Fibroblast of skin of back (primary cell): ENCODE results near the gene INPP4B.

Source experiments
- DNase-seq: peaks from one replicate; pipeline ENCODE4 v3.0.0-alpha.2; 2013

INPP4B gene

GRCh38 chr4:142044271-142044670 lies 801.8 kb downstream of the INPP4B start:
- DNase-seq: peak; percentile 57

DNA sequence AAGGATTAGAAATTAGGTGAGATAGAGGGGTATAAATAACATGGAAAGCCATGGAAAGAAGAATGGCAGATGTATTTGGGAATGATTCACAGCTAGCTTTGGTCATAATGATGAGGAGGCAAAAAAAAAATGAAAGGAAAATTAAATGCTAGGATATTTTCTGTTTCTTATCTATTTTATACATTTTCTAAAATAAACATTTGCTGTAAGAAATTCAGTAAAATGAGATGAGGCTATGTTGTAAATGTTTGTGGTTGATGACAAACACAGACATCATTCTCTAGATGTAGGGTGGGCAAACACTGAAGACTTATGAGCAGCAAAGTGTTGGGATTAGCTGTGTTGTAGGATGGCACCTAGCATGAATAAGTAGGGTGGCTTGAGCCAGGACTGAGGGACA lies 802.6 kb downstream of the INPP4B start:
- peak; percentile 56 for DNase-seq

- no peak for DNase-seq
Observed at GRCh38 chr4:142041788-142042187, 804.3 kb downstream of the INPP4B start.

GRCh38 chr4:142040043-142040442 lies 806.1 kb downstream of the INPP4B start:
- DNase-seq: no peak

DNA sequence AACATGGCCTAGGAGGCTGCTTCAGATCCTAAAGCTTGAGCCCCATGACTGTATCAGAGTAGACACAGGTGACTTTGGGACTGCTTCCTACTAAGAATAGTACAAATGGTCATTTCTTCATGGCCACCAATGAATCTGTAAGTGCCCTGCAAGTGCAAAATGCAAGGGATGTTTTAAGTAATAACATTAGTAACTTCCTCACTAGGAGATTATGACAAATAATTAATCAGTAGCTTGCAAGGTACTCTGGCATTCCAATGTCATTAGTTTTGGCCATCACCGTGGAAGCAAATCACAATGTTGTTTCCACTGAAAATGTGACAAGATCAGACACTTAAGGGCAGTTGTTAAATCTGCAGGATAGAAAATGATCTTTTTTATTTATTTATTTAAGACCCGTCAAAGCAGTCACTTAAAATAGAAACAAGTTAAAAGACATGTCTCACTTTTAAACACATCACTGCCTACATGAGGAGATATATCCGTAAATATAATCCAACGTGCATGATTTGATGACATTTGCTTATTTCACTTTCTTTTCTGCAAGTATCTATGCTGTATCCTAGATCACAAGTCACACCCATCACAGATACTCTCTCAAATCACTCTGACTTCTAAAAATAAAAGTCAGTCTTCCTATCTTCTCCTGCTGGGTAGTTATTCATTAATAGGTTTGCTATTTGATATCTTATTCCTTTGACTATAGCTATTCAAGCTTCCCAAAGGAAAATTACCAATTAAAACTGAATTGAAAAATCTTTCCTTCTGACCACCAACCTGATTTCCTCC lies 809.1 kb downstream of the INPP4B start:
- peak; percentile 43 for DNase-seq

DNA sequence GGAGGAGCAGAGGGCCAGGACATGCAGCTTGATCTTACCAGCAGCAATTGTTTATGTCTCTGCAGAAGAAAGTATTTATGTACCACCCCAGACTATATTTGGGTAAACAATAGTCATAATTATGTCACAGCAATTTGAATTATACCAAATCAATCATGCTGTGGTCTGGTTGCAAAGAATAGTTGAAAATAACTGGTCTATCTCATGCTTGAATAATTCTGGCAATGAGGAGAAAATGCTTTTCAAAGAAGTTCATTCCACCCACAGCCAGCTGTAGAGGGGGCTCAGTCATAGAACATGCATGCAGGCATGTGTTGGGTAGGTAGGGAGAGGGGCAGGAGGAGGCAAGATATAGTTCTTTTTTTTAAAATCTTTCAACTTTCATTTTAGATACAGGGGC lies 810.5 kb downstream of the INPP4B start:
- no peak for DNase-seq

DNA sequence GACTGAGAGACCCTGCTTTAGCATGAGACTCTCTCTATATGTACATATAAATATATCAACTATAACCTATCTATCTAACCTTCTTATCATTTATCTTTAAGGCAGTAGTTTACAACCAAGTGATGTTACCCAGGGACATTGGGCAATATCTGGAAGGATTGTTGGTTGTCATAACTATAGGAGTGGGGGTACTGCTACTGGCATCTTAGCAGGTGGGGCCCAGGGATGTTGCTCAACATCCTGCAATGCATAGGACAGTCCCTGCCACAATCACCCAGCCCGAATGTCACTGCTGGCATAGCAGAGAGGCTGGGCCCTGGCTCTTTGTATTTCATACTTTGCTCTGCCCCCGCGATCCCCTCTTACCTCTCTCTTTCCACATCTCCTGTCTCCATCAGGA lies 812.0 kb downstream of the INPP4B start:
- no peak for DNase-seq

DNA sequence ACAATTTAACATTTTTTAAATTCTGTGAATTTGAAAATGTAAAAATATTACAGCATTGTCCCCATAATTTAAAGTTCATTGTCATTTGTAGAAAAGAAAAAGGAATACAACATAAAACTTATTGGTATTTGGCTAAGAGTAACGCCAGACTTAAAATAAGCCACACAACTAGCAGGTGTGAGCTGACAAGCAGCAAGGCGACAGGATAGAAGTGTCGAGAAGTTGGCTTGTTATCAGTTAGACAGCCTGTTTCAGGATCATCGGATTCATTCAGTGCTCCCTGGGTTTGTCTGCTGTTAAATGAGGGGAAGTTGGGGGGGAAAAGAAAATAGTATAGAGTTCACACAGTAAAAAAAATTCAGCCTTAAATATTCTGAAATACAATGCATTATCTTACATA lies 816.1 kb downstream of the INPP4B start:
- DNase-seq: no peak

- no peak for DNase-seq
Observed at GRCh38 chr4:142021761-142022160, 824.3 kb downstream of the INPP4B start.

GRCh38 chr4:142021181-142021580 lies 824.9 kb downstream of the INPP4B start:
- peak; percentile 12 for DNase-seq

DNA sequence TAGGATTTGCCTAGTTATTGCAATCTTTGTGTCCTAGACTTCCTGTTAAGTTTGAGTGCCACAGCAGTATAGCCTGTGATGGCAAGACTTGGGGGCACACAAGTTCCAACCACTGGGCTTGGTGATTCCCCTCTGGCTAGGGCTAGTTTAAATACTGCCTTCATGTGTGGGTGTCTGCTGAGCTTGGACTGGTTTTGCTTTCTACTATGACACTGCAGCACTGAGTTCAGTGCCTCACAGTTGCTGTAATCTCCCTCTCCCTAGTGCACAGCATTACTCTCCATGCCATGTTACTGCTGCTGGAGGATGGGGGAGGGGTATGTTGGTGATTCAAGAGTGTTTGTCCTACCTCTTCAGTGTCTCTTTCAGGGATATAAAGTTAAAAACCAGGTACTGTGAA lies 830.1 kb downstream of the INPP4B start:
- DNase-seq: no peak

DNA sequence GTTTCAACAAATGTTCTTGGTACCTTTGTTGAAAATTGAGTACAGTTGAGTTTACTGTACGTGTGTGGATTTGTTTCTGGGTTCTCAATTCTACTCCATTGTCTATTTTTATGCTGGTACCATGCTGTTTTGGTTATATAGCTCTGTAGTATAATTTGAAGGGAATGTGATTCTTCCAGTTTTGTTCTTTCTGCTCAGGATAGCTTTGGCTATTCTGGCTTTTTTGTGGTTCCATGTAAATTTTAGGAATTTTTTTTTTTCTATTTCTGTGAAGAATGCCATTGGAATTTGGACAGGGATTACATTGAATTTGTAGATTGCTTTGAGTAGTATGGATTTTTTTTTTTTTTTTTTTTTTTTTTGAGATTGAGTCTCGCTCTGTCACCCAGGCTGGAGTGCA lies 836.4 kb downstream of the INPP4B start:
- peak; percentile 7 for DNase-seq

DNA sequence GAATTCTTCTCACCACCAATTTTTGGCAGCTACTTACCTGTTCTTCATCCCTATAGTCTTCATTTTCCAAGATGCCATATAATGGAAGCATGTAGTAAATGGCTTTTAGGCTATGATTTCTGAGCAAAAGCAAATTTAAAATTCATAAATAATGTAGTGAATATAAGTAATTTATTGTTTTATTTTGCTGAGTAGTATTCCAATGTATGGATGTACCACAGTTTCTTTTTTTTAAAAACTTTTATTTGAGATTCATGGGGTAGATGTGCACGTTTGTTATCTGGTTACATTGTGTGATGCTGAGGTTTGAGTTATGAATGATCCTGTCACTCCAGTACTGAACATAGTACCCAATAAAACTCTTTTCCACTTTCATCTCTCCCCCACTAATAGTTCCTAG lies 840.6 kb downstream of the INPP4B start:
- no peak for DNase-seq

DNA sequence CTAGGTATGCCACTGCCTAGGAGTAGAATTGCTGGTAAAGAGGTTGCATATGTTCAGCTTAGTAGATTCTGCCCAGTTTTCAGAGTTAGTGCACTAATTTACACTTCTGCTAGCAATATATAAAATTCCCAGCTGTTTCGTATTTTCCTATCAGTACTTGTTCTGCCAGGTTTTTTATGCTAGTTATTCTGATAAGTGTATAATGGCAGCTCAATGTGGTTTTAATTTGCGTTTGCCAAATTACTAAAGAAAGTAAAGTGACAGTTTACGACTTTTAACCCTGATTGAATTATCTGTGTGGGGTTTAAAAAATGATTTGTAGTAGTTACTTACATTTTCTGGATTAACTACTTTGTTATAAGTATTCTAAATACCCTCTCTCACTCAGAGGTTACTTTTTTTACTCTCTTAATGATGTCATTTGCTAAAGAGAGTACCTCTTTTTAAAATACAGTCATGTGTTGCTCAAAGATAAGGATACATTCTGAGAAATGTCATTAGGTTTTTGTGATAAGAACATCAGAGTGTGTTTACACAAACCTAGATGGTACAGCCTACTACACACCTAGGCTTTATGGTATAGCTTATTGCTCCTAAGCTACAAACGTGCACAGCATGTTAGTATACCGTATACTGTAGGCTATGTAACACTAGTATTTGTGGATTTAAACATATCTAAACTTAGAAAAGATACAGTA lies 846.5 kb downstream of the INPP4B start:
- DNase-seq: no peak

GRCh38 chr4:141995056-141995455 lies 851.0 kb downstream of the INPP4B start:
- no peak for DNase-seq

GRCh38 chr4:141977433-141977832 lies 868.7 kb downstream of the INPP4B start:
- DNase-seq: no peak
